HG02943 (cell line): ENCODE data around the gene TTC38.

Source experiments
- ATAC-seq: cut with Tn5 transposase; IDR thresholded peaks from one replicate; pipeline ENCODE4 v1.9.1; 2021; ENCODE audit warnings: mild to moderate bottlenecking, low read depth, moderate library complexity; ENCODE audit not compliant: unreplicated experiment

Gene TTC38

DNA sequence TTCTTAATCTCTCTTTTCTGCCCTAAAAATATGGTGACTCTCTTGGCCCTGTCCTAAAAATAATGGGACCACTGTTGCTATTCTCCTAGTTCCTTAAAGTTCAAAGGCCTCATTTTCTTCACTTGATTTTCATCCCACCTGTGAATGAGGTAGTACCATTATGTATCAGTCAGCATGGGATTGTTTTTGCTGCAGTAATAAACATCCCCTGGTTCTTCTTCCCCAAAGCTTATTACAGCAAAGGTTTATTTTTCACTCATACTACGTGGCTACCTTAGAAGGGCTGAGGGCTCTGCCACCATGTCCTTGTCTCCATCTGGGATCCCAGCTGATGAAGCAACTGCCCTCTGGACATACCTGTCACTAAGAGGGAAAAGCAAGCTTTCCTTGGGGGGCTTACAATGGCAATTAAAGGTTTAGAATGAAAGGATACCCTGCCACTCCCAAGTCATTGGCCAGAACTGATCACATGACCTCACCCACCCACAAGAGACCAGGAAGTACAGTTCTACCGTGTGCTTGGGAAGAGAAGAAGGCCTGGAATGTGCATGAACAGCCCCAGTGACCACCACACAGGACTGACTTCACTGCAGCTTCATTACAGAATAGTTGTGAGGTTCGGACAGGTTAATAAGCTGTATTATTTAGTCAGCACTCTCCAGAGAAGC is 7.8 kb downstream of the TTC38 start:
- ATAC-seq: no peak

DNA sequence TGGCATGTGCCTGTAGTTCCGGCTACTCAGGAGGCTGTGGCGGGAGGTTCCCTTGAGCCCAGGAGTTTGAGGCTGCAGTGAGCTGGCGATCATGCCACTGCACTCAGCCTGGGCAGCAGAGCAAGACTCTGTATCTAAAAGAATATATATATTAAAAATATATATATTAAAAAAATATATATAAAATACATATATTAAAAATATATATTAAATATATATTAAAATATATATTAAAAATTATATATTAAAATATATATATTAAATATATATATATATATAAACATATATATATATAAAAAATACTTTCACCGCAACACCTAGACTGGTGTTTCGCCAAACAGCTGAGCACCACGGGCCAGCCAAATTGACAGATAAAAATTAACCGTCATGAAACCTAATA is 8.8 kb downstream of the TTC38 start:
- no peak for ATAC-seq

GRCh38 chr22:46278656-46279645 is 11.1 kb downstream of the TTC38 start:
- no peak for ATAC-seq

DNA sequence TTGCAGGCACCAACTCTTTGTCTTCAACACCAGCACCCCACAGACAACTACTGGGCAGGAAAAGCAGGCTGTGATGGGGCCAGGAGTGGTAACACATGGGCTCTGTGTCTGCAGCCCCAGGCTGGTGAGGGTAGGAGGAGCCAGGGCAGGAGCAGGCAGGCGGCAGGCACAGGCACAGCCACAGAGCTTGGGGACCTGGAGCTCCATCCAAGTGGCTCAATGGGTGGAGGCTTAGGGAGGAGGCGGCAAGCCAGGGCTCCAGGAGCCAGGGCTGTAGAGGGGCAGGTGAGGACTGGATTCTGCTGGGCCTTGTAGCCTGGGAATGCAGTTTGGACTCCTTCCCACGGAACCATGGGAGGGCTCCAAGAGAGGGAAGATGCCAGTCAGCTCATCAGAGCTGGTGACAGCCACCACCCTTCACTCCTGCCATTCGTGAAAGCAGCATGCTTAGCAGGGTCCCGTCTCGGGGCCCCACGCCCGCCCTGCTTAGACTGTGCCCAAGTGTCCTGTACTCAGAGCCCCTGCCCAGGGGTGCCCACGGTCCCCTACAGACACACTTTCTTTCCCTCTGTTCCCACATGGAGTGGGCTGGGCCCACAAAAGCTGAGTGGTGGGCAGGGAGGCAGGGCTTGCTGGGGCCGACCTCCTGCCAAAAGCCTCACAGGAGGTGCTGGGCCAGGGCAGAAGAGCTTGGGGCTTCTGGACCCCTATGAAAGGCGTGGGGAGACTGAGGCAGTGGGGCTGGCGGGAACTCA is 12.4 kb downstream of the TTC38 start:
- no peak for ATAC-seq

DNA sequence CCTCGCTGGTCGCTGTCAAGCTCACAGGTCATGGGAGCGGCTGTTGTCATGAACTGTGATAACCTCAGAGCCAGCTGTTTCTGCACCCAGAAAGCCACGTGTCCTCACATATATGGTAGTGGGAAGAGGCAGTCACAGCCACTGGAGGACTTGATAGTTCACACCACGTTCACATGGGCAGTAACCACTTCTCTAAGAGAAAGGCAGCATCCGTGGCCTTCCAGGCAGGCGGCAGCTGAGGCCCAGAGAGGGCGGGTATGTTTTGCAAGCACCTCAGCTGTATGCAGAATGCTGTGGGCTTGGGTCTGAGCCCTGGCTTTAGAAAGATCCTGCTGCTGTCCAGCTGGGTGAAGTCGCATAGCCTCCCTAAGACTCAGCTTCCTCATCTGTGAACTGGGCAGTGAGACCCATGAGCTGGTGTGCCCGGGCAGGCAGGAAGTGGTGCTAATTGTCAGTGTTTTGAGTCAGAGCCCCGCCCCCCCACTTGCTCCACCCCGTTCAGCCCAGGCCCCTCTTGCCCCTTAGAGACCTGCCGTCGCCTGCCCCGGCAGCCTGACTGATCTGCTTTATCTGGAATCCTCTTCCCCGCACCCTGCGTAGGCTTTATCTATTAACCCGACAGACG is 13.3 kb downstream of the TTC38 start:
- no peak for ATAC-seq

DNA sequence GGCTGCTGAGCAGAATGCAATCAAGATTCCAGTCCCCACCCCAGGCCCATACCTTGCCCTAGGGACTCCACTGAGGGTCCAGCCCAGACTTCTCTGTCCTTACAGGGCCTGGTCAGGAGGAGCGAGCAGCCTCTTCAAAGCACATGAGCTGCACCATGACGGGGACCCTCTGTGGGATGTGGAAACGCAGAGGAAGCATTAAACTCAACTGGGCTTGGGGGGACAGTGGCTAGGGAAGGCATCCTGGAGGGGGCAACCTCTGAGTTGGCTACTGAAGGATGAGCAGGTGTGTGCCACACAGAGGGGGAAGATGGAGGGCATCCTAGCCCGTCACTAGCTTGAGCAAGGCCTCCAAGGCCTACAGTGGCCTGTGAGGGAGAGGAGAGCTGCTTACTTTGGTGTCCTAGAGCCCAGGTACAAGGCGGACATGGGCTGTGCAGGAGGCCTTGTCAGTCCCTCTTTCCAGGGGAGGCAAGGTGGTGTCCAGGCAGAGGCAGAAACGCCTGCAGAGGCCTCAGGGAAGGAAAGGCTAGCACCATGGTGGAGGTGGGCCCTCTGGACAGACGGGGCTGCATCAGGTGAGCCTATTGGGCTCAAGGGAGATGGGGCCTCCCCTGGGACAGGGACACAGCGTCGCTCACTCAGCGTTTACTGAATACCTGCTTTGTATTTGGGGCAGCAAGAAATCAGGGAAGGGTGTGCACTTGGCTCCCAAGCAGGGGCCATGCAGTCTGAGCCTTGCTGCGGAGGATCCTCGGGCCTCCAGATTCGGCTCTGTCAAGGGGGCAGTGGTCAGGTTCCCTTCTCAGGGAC is 14.3 kb downstream of the TTC38 start:
- ATAC-seq: no peak

GRCh38 chr22:46286006-46286405 is 18.2 kb downstream of the TTC38 start:
- no peak for ATAC-seq

GRCh38 chr22:46286941-46287872 is 19.4 kb downstream of the TTC38 start:
- ATAC-seq: no peak

- no peak for ATAC-seq
Observed at GRCh38 chr22:46287873-46288751, 20.3 kb downstream of the TTC38 start.

- no peak for ATAC-seq
Observed at GRCh38 chr22:46288846-46289243, 21.0 kb downstream of the TTC38 start.

GRCh38 chr22:46289244-46289891 is 21.6 kb downstream of the TTC38 start:
- no peak for ATAC-seq

- no peak for ATAC-seq
Observed at GRCh38 chr22:46290121-46290842, 22.5 kb downstream of the TTC38 start.

- ATAC-seq: no peak
Observed at GRCh38 chr22:46290843-46291785, 23.3 kb downstream of the TTC38 start.

DNA sequence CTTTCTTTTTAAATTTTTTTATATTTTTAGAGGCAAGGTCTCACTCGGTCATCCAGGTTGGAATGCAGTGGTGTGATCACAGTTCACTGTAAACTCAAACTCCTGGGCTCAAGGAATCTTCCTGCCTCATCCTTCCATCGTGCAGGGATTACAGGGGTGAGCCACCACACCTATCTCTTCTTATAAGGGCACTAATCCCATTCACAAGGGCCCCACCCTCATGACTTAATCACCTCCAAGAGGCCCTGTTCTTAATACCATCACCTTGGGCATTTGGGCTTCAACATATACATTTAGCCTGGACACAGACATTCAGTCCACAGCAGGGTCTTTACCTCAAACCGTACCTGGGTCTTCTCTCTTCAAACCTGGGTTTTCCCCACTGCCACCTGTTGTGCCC is 24.4 kb downstream of the TTC38 start:
- no peak for ATAC-seq

DNA sequence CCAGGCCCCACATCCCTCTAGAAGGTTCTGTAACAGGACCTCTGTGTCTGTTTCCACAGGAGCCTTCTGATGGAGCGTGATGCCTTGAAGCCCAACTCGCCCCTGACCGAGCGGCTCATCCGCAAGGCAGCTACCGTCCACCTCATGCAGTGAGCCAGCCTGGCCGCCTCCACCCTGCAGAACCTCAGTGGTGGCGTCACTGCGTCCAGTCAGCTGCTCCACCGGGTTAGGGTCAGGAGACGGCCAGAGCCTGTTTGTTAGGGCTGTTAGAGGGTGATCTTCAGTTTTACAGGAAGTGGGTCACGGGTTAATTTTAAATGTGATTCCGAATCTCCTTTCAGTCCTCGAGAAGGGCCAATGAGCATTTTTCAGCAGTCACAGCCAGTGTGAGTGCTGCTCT is 24.9 kb downstream of the TTC38 start:
- no peak for ATAC-seq
